Karpas-422 (cell line): Measurements from ENCODE around the gene USP14. TPM values are rescaled to one million over a fixed set of nuclear protein-coding genes. Genes with fewer than 3 reads are reported as not detected.
"Not testable (repeated sequence)": the region's sequence is repeated elsewhere in the genome, so short reads cannot be mapped to it uniquely, and the experiment has no call there.

ENCODE experiments used
- DNase-seq: peaks from one replicate; pipeline ENCODE4 v3.0.0-alpha.2; 2015
- H2AFZ ChIP-seq: fragments of 200-600 bp; sonication (generic); 2 replicates; pipeline ENCODE4 v1.6.1; 2014; ENCODE audit warnings: antibody characterized with exemption, low read length, mixed read lengths
- H3K27ac ChIP-seq: fragments of 200-600 bp; sonication (generic); 2 replicates; pipeline ENCODE4 v1.5.1; 2014; ENCODE audit warnings: mild to moderate bottlenecking, low read length, moderate library complexity
- H3K27me3 ChIP-seq: fragments of 200-600 bp; sonication (generic); 2 replicates; pipeline ENCODE4 v1.6.1; 2014; ENCODE audit warnings: low read length, mixed read lengths
- H3K36me3 ChIP-seq: fragments of 200-600 bp; sonication (generic); 2 replicates; pipeline ENCODE4 v1.6.1; 2014; ENCODE audit warnings: low read length, mixed read lengths; ENCODE audit not compliant: insufficient read depth
- H3K4me1 ChIP-seq: fragments of 200-600 bp; sonication (generic); 2 replicates; pipeline ENCODE4 v1.6.1; 2014; ENCODE audit warnings: mild to moderate bottlenecking, low read length, mixed read lengths
- H3K4me2 ChIP-seq: fragments of 200-600 bp; sonication (generic); 2 replicates; pipeline ENCODE4 v1.6.1; 2014; ENCODE audit warnings: low read length, low read depth, mild to moderate bottlenecking; ENCODE audit not compliant: poor library complexity, severe bottlenecking
- H3K4me3 ChIP-seq: fragments of 200-600 bp; sonication (generic); 2 replicates; pipeline ENCODE4 v1.5.1; 2014; ENCODE audit warnings: mild to moderate bottlenecking, antibody characterized with exemption, low read length, mixed read lengths
- H3K79me2 ChIP-seq: fragments of 200-600 bp; sonication (generic); 2 replicates; pipeline ENCODE4 v1.6.1; 2014; ENCODE audit warnings: mild to moderate bottlenecking, low read length, mixed read lengths
- H3K9ac ChIP-seq: fragments of 200-600 bp; sonication (generic); 2 replicates; pipeline ENCODE4 v1.6.0; 2014; ENCODE audit warnings: low read length
- H3K9me2 ChIP-seq: fragments of 200-600 bp; sonication (generic), shearing (Covaris generic); replicated peaks from 2 replicates; pipeline ENCODE4 v1.6.0; 2014; ENCODE audit warnings: mild to moderate bottlenecking, low read length, moderate library complexity; ENCODE audit not compliant: insufficient read depth
- H3K9me3 ChIP-seq: fragments of 300-700, 200-600 bp; sonication (generic); 2 replicates; pipeline ENCODE4 v1.6.1; 2014; ENCODE audit warnings: low read length, mixed read lengths
- H4K20me1 ChIP-seq: fragments of 200-600 bp; sonication (generic); 2 replicates; pipeline ENCODE4 v1.6.1; 2014; ENCODE audit warnings: mild to moderate bottlenecking, antibody characterized with exemption, low read length, low read depth; ENCODE audit not compliant: insufficient read depth
- total RNA-seq: library from RNA; depleted of rRNA; stranded (reverse); fragments of >200 nt; shearing (Covaris generic); gene quantifications from 2 replicates; pipeline ENCODE4 v1.2.3, GENCODE V29; 2014; ENCODE audit warnings: low replicate concordance

USP14 gene
- total RNA-seq, 1 experiment from 2014 or later: 40.1 TPM

DNA sequence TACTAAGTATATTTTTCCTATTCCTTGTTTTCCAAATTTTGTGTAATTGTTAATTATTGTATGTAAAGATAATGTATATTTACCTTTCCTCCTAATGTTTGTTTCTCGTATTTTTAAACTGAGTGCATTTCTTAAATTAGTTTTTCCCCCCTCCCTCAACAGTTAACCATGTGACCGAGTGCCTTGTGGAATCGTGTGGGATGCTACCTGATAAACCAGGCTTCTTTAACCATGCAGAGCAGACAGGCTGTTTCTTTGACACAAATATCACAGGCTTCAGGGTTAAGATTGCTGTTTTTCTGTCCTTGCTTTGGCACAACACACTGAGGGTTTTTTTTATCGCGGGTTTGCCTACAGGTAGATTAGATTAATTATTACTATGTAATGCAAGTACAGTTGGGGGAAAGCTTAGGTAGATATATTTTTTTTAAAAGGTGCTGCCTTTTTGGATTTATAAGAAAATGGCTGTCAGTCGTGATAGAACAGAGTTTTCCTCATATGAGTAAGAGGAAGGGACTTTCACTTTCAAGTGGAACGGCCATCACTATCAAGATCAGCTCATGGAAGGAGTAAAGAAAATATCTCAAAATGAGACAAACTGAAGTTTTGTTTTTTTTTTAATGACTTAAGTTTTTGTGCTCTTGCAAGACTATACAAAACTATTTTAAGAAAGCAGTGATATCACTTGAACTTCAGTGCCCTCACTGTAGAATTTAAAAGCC lies 37.7 kb upstream of the USP14 start:
- H3K9ac ChIP-seq, H3K4me1 ChIP-seq, H2AFZ ChIP-seq, H3K9me2 ChIP-seq, H3K27ac ChIP-seq, H3K4me3 ChIP-seq, H3K4me2 ChIP-seq, H3K36me3 ChIP-seq, DNase-seq, H3K79me2 ChIP-seq, H3K27me3 ChIP-seq, H3K9me3 ChIP-seq, H4K20me1 ChIP-seq: not testable (repeated sequence)

DNA sequence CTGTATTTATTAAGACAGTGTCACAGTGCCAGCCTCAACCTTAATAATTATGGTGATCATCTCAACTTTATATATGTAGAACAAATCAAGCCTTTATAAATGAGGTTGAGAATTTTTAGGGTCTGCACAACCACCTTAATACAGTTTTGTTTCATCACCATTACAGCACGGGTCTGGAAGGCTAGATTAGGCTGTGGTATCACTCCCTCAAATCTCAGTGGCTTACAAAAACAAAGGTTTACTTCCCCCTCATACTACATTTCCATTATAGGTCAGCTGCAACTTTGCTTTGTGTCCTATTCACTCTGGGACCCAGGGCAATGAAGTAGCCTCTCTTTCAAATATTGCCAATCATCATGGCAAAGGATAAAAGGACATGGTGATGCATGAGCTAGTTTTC lies 23.3 kb upstream of the USP14 start:
- Histone ChIP-seq H2AFZ (no peak overlapping the region), H3K9me3 (no peaks in the 10 kb centered on the region), H3K4me2 (no peak overlapping the region), H3K27me3 (no peaks in the 10 kb centered on the region), H3K36me3 (no peaks in the 10 kb centered on the region), H3K27ac (no peak overlapping the region), H3K9me2 (no peaks in the 10 kb centered on the region), H3K4me1 (no peaks in the 10 kb centered on the region), H3K79me2 (no peaks in the 10 kb centered on the region), H3K4me3 (no peak overlapping the region), H4K20me1 (no peaks in the 10 kb centered on the region), H3K9ac (no peak overlapping the region)
- DNase-seq: no peak

DNA sequence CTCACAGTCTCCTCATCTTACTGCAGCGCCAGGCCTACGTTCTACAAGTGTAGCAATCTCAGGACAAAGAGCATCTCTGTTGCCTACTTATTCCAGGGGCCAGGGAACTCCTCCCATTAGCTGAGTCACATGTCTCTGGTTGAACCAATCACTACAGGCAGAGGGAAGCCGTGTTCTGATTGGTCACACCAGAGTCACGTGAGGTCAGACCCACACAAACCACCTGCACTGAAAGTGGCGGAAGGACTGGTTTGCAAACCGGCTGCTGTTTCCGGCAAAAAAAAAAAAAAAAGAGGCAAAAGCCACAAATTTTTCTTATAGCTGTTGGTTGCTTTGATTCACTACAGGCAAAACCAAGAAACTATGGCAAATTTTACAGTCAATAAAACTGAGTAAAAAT lies 21.9 kb upstream of the USP14 start:
- H3K4me1 ChIP-seq: no peaks in the 10 kb centered on the region
- H3K36me3 ChIP-seq: no peaks in the 10 kb centered on the region
- H2AFZ ChIP-seq: no peak overlapping the region
- H3K4me3 ChIP-seq: no peak overlapping the region
- H4K20me1 ChIP-seq: no peaks in the 10 kb centered on the region
- no peaks in the 10 kb centered on the region for H3K79me2 ChIP-seq
- no peak for DNase-seq
- no peak overlapping the region for H3K4me2 ChIP-seq
- H3K9me3 ChIP-seq: no peaks in the 10 kb centered on the region
- H3K27ac ChIP-seq: no peak overlapping the region
- no peaks in the 10 kb centered on the region for H3K27me3 ChIP-seq
- no peak overlapping the region for H3K9ac ChIP-seq
- no peaks in the 10 kb centered on the region for H3K9me2 ChIP-seq

DNA sequence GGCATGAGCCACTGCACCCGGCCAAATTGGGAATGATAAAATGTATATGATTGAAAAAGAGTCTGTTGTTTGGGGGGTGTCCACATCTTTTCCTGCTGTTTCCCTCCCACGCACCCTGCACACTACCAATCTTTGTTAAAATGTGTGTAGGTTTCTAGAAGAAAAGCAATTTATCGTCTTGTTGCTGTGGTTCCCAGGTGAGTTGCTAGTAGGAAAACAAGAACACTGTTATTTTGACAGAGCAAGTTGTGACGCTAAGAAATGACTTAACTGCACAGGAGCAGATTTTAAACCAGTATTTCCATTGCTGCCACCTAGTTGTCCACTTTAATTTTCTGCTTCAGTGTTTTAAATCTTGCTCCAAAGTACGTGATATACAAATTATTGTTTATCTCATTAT lies 21.0 kb upstream of the USP14 start:
- Histone ChIP-seq H3K9ac (no peak overlapping the region), H2AFZ (no peak overlapping the region), H3K9me2 (no peaks in the 10 kb centered on the region), H3K27ac (no peak overlapping the region), H3K36me3 (no peaks in the 10 kb centered on the region), H3K4me3 (no peak overlapping the region), H3K79me2 (no peaks in the 10 kb centered on the region), H3K27me3 (no peaks in the 10 kb centered on the region), H3K4me2 (no peak overlapping the region), H4K20me1 (no peaks in the 10 kb centered on the region), H3K4me1 (no peaks in the 10 kb centered on the region), H3K9me3 (no peaks in the 10 kb centered on the region)
- DNase-seq: no peak

DNA sequence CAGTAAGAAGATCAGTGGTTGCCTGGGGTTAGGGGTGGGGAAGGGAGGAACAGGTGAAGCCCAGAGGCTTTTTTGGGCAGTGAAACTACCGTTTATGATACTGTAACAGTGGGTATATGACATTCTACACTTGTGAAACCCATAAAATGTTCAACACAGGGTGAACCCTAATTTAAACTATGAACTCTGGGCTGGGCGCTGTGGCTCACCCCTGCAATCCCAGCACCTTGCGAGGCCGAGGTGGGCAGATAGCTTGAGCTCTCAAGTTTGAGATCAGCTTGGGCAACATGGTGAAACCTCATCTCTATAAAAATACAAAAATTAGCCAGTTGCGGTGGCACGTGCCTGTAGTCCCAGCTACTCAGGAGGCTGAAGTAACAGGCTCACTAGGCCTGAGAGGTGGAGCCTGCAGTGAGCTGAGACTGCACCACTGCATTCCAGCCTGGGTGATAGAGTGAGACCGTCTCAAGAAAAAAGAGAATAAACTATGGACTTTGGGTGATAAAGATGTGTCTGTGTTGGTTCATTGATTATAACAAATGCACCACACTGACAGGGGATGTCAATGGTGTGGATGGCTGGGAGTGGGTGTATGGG lies 17.6 kb upstream of the USP14 start:
- Histone ChIP-seq H3K27me3 (no peaks in the 10 kb centered on the region), H3K4me1 (no peaks in the 10 kb centered on the region), H2AFZ (no peak overlapping the region), H3K9ac (no peak overlapping the region), H3K9me2 (no peaks in the 10 kb centered on the region), H4K20me1 (no peaks in the 10 kb centered on the region), H3K4me2 (no peak overlapping the region), H3K9me3 (no peaks in the 10 kb centered on the region), H3K36me3 (no peaks in the 10 kb centered on the region), H3K27ac (no peak overlapping the region), H3K4me3 (no peak overlapping the region), H3K79me2 (no peaks in the 10 kb centered on the region)
- DNase-seq: no peak

DNA sequence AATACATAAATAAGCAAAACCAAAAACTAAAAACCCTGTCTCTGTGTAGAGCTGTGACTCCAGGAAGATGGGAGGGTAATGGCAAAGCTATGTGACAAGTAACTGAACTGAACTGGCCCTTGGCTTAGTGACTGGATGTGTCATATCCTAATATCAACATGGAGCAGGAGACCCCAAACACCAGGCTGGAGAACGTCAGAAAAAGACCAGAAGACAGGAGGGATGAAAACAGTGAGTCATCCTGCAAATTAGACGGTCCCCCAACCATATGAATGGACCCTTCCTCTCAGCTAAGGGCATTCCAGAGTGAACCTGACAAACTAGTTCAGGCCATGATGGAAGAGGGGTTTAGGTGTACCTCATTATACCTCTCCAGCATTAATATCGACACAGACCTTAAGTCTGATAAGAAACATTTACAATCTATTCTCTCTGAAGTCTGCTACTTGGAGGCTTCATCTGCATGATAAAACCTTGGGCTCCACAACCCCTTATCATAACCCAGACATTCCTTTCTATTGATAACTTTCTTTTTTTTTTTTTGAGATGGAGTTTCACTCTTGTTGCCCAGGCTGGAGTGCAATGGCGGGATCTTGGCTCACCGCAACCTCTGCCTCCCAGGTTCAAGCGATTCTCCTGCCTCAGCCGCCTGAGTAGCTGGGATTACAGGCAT lies 15.6 kb upstream of the USP14 start:
- H2AFZ ChIP-seq, H3K79me2 ChIP-seq, H3K9me3 ChIP-seq, H3K4me1 ChIP-seq, H3K27me3 ChIP-seq, H3K4me3 ChIP-seq, H3K27ac ChIP-seq, H3K9me2 ChIP-seq, H3K4me2 ChIP-seq, H3K9ac ChIP-seq, DNase-seq, H3K36me3 ChIP-seq, H4K20me1 ChIP-seq: not testable (repeated sequence)

DNA sequence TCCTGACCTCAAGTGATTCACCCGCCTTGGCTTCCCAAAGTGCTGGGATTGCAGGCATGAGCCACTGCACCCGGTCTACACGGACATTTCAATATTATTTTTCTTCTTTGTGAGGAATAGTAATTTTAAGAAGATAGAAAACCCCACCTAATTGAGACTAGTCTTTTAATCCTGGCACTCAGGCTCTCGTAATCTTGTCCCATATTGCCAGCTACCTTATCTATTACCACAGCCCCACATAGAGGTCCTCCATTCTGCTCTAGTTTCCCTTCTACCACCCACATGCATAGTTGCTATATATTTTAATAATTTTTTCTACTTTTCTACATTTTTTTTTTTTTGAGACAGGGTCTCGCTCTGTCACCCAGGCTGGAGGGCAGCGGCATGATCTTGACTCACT lies 9.5 kb upstream of the USP14 start:
- Histone ChIP-seq H3K4me2 (no peak overlapping the region), H3K9me3 (no peaks in the 10 kb centered on the region), H3K27ac (no peak overlapping the region)

DNA sequence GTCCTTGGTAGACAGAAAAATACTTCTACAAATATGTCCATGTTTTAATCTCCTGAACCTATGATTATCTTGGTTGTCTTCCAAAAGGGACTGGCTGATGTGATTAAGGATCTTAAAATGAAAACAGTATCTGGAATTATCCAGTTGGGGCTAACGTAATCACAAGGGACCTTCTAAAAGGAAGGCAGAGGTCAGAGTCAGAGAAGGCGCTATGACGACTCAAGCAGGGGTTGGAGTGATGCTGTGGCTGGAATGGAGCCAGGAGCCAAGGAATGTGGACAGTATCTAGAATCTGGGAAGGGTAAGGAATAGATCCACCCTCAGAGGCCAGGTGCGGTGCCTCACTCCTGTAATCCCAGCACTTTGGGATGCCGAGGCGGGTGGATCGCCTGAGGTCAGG lies 4.2 kb upstream of the USP14 start:
- no peaks in the 10 kb centered on the region for H3K27me3 ChIP-seq

More for the DNA sequence above, 9.5 kb upstream of the USP14 start:
- H3K36me3 ChIP-seq: no peaks in the 10 kb centered on the region
- H3K27me3 ChIP-seq: no peaks in the 10 kb centered on the region
- DNase-seq: no peak
- H2AFZ ChIP-seq: no peak overlapping the region
- no peaks in the 10 kb centered on the region for H3K9me2 ChIP-seq
- no peak overlapping the region for H3K4me3 ChIP-seq
- H3K9ac ChIP-seq: no peak overlapping the region
- H3K79me2 ChIP-seq: no peaks in the 10 kb centered on the region
- H3K4me1 ChIP-seq: no peaks in the 10 kb centered on the region
- no peaks in the 10 kb centered on the region for H4K20me1 ChIP-seq

More for the DNA sequence above, 4.2 kb upstream of the USP14 start:
- H3K36me3 ChIP-seq: no peaks in the 10 kb centered on the region
- H3K4me2 ChIP-seq: no peak overlapping the region
- peaks cover 8% of the 10 kb centered on the region for H3K79me2 ChIP-seq
- H3K9ac ChIP-seq: no peak overlapping the region
- H4K20me1 ChIP-seq: peaks cover 1% of the 10 kb centered on the region; the same call in 1 of the 2 replicates
- H3K9me2 ChIP-seq: no peaks in the 10 kb centered on the region; the same call in 1 of the 2 replicates
- no peaks in the 10 kb centered on the region for H3K9me3 ChIP-seq
- peaks cover 3% of the 10 kb centered on the region for H3K4me1 ChIP-seq
- H2AFZ ChIP-seq: no peak overlapping the region
- no peak for DNase-seq
- no peak overlapping the region for H3K27ac ChIP-seq
- H3K4me3 ChIP-seq: no peak overlapping the region
